Measurements from ENCODE around the gene MAMDC2. TPM values are rescaled to one million over a fixed set of nuclear protein-coding genes. Genes with fewer than 3 reads are reported as not detected.

MAMDC2 gene
- total RNA-seq, 1 experiment from 2014 or later, result 1.2 TPM

DNA sequence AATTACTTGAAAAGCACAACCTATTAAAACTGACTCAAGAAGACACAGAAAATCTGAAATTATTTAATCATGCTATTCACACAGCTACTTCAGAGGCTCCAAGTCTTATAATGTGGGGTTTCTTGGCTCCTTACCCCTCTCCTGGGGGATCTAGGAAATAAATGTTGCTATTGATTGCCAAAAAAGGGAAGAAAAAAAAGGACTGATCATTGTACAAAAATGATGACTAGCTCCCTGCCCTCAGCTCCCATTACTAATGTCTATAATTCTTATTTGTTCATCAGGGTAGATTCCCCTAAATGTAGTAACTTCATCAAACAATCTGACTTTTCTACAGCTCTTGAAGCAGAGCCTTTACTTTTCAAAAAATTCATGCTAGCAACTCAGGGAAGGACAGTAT, 211.8 kb downstream of the MAMDC2 start:
- no peak overlapping the region for H2AFZ ChIP-seq (ENCODE audit: low read depth, low read length, poor library complexity, severe bottlenecking)
- peaks cover 17% of the 10 kb centered on the region for H3K79me2 ChIP-seq (ENCODE audit: insufficient read depth, low read length)
- no peaks in the 10 kb centered on the region for H4K20me1 ChIP-seq (ENCODE audit: insufficient read depth)
- H3K4me1 ChIP-seq (ENCODE audit: control insufficient read depth in 1 of 2, insufficient read depth in 2 of 2, low read length in 2 of 2), result peaks cover 8 to 21% of the 10 kb centered on the region in 2 experiments
- H3K36me3 ChIP-seq (ENCODE audit: control insufficient read depth in 1 of 2, insufficient read depth in 2 of 2, low read length in 2 of 2), result peaks cover under 1 to 5% of the 10 kb centered on the region in 2 experiments; a peak in 1 of 4 replicates
- H3K4me2 ChIP-seq (ENCODE audit: low read length), result no peak overlapping the region
- no peak for ATAC-seq
- no peak overlapping the region for H3K9ac ChIP-seq (ENCODE audit: low read length)
- ChIA-PET POLR2A (no interaction called here), RAD21 (ENCODE audit: low non-redundant PET in 1 of 2, low total read pairs in 2 of 2, uncharacterized antibody in 2 of 2, unreplicated experiment in 2 of 2) (no interaction called here), CTCF (no interaction called here)
- intact Hi-C loops (cut with micrococcal nuclease), result no loop called here
- no peaks in the 10 kb centered on the region for H3K9me3 ChIP-seq (ENCODE audit: control insufficient read depth in 1 of 2, insufficient read depth in 1 of 2, low read depth in 1 of 2, low read length in 2 of 2)
- H3K9me2 ChIP-seq (ENCODE audit: insufficient read depth), result no peaks in the 10 kb centered on the region
- H3K4me3 ChIP-seq (replicated peaks in 1 of 2; ENCODE audit: low read depth in 1 of 2, low read length in 2 of 2), result no peak overlapping the region
- no peaks in the 10 kb centered on the region for H3K27me3 ChIP-seq (ENCODE audit: insufficient read depth, low read length)
- TF ChIP-seq POLR2A (IDR thresholded peaks at IDR 0.05; ENCODE audit: borderline replicate concordance, extremely low read depth, insufficient read depth, insufficient read length) (no peak), POLR2AphosphoS5 (IDR thresholded peaks at IDR 0.05; ENCODE audit: low read depth, low read length) (no peak), EZH2phosphoT487 (IDR thresholded peaks at IDR 0.05; ENCODE audit: borderline replicate concordance) (no peak), ZNF274 (IDR thresholded peaks at IDR 0.05; ENCODE audit: low read depth, low read length) (no peak), EGR1 (IDR thresholded peaks at IDR 0.05; ENCODE audit: low read depth) (no peak), CBX3 (IDR thresholded peaks at IDR 0.05; ENCODE audit: low read depth) (no peak), SRF (IDR thresholded peaks at IDR 0.05; ENCODE audit: low read depth) (no peak)
- no peak for DNase-seq (ENCODE audit: low read depth, low spot score)
- BruUV-seq (replicated peaks), result no TSS peak
- H3K27ac ChIP-seq (ENCODE audit: low read depth, low read length), result no peak overlapping the region

DNA sequence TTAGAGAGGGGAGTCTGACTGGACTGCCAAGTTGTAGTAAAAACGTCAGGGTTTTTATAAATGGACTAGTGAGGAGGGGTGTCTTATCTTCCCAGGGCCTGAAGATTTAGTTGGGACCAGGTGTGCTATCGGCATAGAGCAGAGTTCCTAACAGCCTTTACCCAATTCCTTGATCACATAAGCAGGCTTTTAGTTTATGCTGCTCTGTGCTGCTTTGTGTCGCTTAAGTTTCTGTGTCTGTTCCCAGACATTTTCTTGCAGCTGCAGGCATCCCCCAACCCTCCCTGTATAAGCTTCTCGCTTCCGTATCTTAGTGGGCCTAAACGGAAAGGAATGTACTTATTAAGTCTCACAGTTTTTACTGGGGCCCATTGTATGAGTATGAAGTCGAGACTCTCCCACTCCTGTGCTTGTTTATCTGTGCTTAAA, 212.5 kb downstream of the MAMDC2 start:
- POLR2A ChIA-PET, result no interaction called here
- Histone ChIP-seq H3K4me2 (ENCODE audit: low read length) (no peak overlapping the region), H3K27ac (ENCODE audit: low read depth, low read length) (no peak overlapping the region), H3K4me1 (ENCODE audit: control insufficient read depth in 1 of 2, insufficient read depth in 2 of 2, low read length in 2 of 2) (peaks cover 8 to 27% of the 10 kb centered on the region in 2 experiments), H4K20me1 (ENCODE audit: insufficient read depth) (peaks cover 4% of the 10 kb centered on the region; the same call in 1 of the 2 replicates), H3K9me2 (ENCODE audit: insufficient read depth) (no peaks in the 10 kb centered on the region), H3K36me3 (ENCODE audit: control insufficient read depth in 1 of 2, insufficient read depth in 2 of 2, low read length in 2 of 2) (peaks cover 3 to 11% of the 10 kb centered on the region in 2 experiments; a peak in 3 of 4 replicates), H3K27me3 (ENCODE audit: insufficient read depth, low read length) (no peaks in the 10 kb centered on the region), H3K9me3 (ENCODE audit: control insufficient read depth in 1 of 2, insufficient read depth in 1 of 2, low read depth in 1 of 2, low read length in 2 of 2) (no peaks in the 10 kb centered on the region), H3K4me3 (replicated peaks in 1 of 2; ENCODE audit: low read depth in 1 of 2, low read length in 2 of 2) (no peak overlapping the region), H2AFZ (ENCODE audit: low read depth, low read length, poor library complexity, severe bottlenecking) (no peak overlapping the region), H3K9ac (ENCODE audit: low read length) (no peak overlapping the region), H3K79me2 (ENCODE audit: insufficient read depth, low read length) (peaks cover 23% of the 10 kb centered on the region)
- BruUV-seq (replicated peaks), result no TSS peak
- TF ChIP-seq YY1 (IDR thresholded peaks at IDR 0.05; ENCODE audit: extremely low read depth, insufficient replicate concordance, low read depth, low read length) (no peak), ZFX (IDR thresholded peaks at IDR 0.05) (no peak), CEBPB (IDR thresholded peaks at IDR 0.05; ENCODE audit: low read depth) (no peak), SP1 (IDR thresholded peaks at IDR 0.05; ENCODE audit: low read depth) (no peak), EZH2phosphoT487 (IDR thresholded peaks at IDR 0.05; ENCODE audit: borderline replicate concordance) (no peak), EZH2 (IDR thresholded peaks at IDR 0.05) (no peak), SIN3A (IDR thresholded peaks at IDR 0.05; ENCODE audit: low read depth) (no peak), RAD21 (IDR thresholded peaks at IDR 0.05; ENCODE audit: low read depth) (no peak), FOSL1 (IDR thresholded peaks at IDR 0.05; ENCODE audit: low read depth) (no peak), POLR2A (IDR thresholded peaks at IDR 0.05; ENCODE audit: borderline replicate concordance, extremely low read depth, insufficient read depth, insufficient read length) (no peak)
- TF ChIP-seq, protein P1, sequence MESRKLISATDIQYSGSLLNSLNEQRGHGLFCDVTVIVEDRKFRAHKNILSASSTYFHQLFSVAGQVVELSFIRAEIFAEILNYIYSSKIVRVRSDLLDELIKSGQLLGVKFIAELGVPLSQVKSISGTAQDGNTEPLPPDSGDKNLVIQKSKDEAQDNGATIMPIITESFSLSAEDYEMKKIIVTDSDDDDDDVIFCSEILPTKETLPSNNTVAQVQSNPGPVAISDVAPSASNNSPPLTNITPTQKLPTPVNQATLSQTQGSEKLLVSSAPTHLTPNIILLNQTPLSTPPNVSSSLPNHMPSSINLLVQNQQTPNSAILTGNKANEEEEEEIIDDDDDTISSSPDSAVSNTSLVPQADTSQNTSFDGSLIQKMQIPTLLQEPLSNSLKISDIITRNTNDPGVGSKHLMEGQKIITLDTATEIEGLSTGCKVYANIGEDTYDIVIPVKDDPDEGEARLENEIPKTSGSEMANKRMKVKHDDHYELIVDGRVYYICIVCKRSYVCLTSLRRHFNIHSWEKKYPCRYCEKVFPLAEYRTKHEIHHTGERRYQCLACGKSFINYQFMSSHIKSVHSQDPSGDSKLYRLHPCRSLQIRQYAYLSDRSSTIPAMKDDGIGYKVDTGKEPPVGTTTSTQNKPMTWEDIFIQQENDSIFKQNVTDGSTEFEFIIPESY (IDR thresholded peaks at IDR 0.05; ENCODE audit: extremely low read depth, insufficient replicate concordance, low read length), result no peak
- TF ChIP-seq, protein P2, sequence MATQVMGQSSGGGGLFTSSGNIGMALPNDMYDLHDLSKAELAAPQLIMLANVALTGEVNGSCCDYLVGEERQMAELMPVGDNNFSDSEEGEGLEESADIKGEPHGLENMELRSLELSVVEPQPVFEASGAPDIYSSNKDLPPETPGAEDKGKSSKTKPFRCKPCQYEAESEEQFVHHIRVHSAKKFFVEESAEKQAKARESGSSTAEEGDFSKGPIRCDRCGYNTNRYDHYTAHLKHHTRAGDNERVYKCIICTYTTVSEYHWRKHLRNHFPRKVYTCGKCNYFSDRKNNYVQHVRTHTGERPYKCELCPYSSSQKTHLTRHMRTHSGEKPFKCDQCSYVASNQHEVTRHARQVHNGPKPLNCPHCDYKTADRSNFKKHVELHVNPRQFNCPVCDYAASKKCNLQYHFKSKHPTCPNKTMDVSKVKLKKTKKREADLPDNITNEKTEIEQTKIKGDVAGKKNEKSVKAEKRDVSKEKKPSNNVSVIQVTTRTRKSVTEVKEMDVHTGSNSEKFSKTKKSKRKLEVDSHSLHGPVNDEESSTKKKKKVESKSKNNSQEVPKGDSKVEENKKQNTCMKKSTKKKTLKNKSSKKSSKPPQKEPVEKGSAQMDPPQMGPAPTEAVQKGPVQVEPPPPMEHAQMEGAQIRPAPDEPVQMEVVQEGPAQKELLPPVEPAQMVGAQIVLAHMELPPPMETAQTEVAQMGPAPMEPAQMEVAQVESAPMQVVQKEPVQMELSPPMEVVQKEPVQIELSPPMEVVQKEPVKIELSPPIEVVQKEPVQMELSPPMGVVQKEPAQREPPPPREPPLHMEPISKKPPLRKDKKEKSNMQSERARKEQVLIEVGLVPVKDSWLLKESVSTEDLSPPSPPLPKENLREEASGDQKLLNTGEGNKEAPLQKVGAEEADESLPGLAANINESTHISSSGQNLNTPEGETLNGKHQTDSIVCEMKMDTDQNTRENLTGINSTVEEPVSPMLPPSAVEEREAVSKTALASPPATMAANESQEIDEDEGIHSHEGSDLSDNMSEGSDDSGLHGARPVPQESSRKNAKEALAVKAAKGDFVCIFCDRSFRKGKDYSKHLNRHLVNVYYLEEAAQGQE (IDR thresholded peaks at IDR 0.05; ENCODE audit: low read depth), result no peak
- no peak for ATAC-seq
- intact Hi-C loops (cut with micrococcal nuclease), result no loop called here
- RAD21 ChIA-PET (ENCODE audit: low non-redundant PET in 1 of 2, low total read pairs in 2 of 2, uncharacterized antibody in 2 of 2, unreplicated experiment in 2 of 2), result no interaction called here
- DNase-seq (ENCODE audit: low read depth, low spot score), result no peak
- CTCF ChIA-PET, result no interaction called here

Data from HCT116 (cell line).